ENCODE data around the gene LPCAT2. TPM values are rescaled to one million over a fixed set of nuclear protein-coding genes. Genes with fewer than 3 reads are reported as not detected.

The LPCAT2 gene
- polyA plus RNA-seq, 3 donors: 28.5 to 49.7 (median 47.1) TPM

GRCh38 chr16:55542459-55543082, 33.7 kb downstream of the LPCAT2 start:
- no peak for TF ChIP-seq CTCF (IDR thresholded peaks at IDR 0.05)
- Mint-ChIP-seq H3K4me3 (no peak overlapping the region), H3K9me3 (no peaks in the 10 kb centered on the region), H3K27me3 (ENCODE audit: low read depth in 3 of 3) (peaks cover 0 to 2% (median 0%) of the 10 kb centered on the region in 3 donors), H3K36me3 (peaks cover 34 to 38% of the 10 kb centered on the region in 2 donors), H3K27ac (no peak overlapping the region), H3K4me1 (peaks cover 24% of the 10 kb centered on the region)
- intact Hi-C loops (cut with micrococcal nuclease): loop anchor here in 1 of 2 donors (10.0 kb wide), 1 partner anchor 78 kb away; no protein-coding TSS in a partner anchor
- Histone ChIP-seq H3K9me3 (replicated peaks in 1 of 2; ENCODE audit: control insufficient read depth in 1 of 2, insufficient read depth in 1 of 2, low read length in 2 of 2) (no peaks in the 10 kb centered on the region), H3K9ac (ENCODE audit: insufficient read depth, low read length, poor library complexity, severe bottlenecking) (no peak overlapping the region), H4K20me1 (ENCODE audit: insufficient read depth, low read length) (no peaks in the 10 kb centered on the region), H3K27me3 (ENCODE audit: control insufficient read depth in 2 of 2, insufficient read depth in 2 of 2, low read length in 2 of 2) (no peaks in the 10 kb centered on the region), H3K79me2 (ENCODE audit: insufficient read depth, low read length) (no peaks in the 10 kb centered on the region), H3K27ac (ENCODE audit: low read depth in 1 of 2, low read length in 2 of 2) (peak overlapping the region in 1 of 2 donors; percentile 42), H3K36me3 (replicated peaks in 1 of 2; ENCODE audit: control insufficient read depth in 1 of 2, insufficient read depth in 2 of 2, low read length in 2 of 2) (peaks cover 42 to 67% of the 10 kb centered on the region in 2 donors), H3K4me2 (replicated peaks; ENCODE audit: extremely low read depth, low read length, poor library complexity, severe bottlenecking) (no peak overlapping the region), H3K4me3 (replicated peaks in 1 of 3; ENCODE audit: low read depth in 2 of 3, low read length in 3 of 3) (no peak overlapping the region), H2AFZ (ENCODE audit: insufficient read depth, low read depth, low read length, poor library complexity, severe bottlenecking) (no peak overlapping the region), H3K4me1 (ENCODE audit: control insufficient read depth in 1 of 2, insufficient read depth in 2 of 2, low read length in 2 of 2) (peaks cover 22 to 42% of the 10 kb centered on the region in 2 donors)
- WGBS (ENCODE audit: insufficient coverage): 90% methylated on average over 1 of the region's 1 CpG
- DNase-seq: peak in 2 of 3 donors; percentile 55 to 58

- H3K4me3 Mint-ChIP-seq: no peak overlapping the region
- Histone ChIP-seq H3K4me2 (replicated peaks; ENCODE audit: extremely low read depth, low read length, poor library complexity, severe bottlenecking) (no peak overlapping the region), H3K9me3 (replicated peaks in 1 of 2; ENCODE audit: control insufficient read depth in 1 of 2, insufficient read depth in 1 of 2, low read length in 2 of 2) (no peaks in the 10 kb centered on the region), H3K27me3 (ENCODE audit: control insufficient read depth in 2 of 2, insufficient read depth in 2 of 2, low read length in 2 of 2) (no peaks in the 10 kb centered on the region), H4K20me1 (ENCODE audit: insufficient read depth, low read length) (no peaks in the 10 kb centered on the region), H3K79me2 (ENCODE audit: insufficient read depth, low read length) (no peaks in the 10 kb centered on the region), H3K4me1 (ENCODE audit: control insufficient read depth in 1 of 2, insufficient read depth in 2 of 2, low read length in 2 of 2) (peaks cover 13 to 33% of the 10 kb centered on the region in 2 donors), H3K36me3 (replicated peaks in 1 of 2; ENCODE audit: control insufficient read depth in 1 of 2, insufficient read depth in 2 of 2, low read length in 2 of 2) (peaks cover 37 to 68% of the 10 kb centered on the region in 2 donors), H3K9ac (ENCODE audit: insufficient read depth, low read length, poor library complexity, severe bottlenecking) (no peak overlapping the region), H2AFZ (ENCODE audit: insufficient read depth, low read depth, low read length, poor library complexity, severe bottlenecking) (no peak overlapping the region), H3K4me3 (replicated peaks in 1 of 3; ENCODE audit: low read depth in 2 of 3, low read length in 3 of 3) (no peak overlapping the region), H3K27ac (ENCODE audit: low read depth in 1 of 2, low read length in 2 of 2) (no peak overlapping the region)
- H3K9me3 Mint-ChIP-seq: no peaks in the 10 kb centered on the region
- H3K36me3 Mint-ChIP-seq: peaks cover 29 to 30% of the 10 kb centered on the region in 2 donors
- no peak for DNase-seq
- intact Hi-C loops (cut with micrococcal nuclease): loop anchor here in 1 of 2 donors (10.0 kb wide), 1 partner anchor 79 kb away; no protein-coding TSS in a partner anchor
- TF ChIP-seq CTCF (IDR thresholded peaks at IDR 0.05): peak; percentile 25
- H3K27ac Mint-ChIP-seq: no peak overlapping the region
- H3K27me3 Mint-ChIP-seq (ENCODE audit: low read depth in 3 of 3): peaks cover 0 to 2% (median 0%) of the 10 kb centered on the region in 3 donors
- peaks cover 15% of the 10 kb centered on the region for H3K4me1 Mint-ChIP-seq
- no CpG with 5 or more reads among the region's 2 CpGs for WGBS (ENCODE audit: insufficient coverage)
These were observed 34.6 kb downstream of the LPCAT2 start for GRCh38 chr16:55543472-55543871.
